ENCODE measurements around the gene SMIM3. TPM values are rescaled to one million over a fixed set of nuclear protein-coding genes. Genes with fewer than 3 reads are reported as not detected.
A peak's percentile ranks its signal among the peaks of the same experiment; 100 is the strongest.
"Not testable (repeated sequence)": the region's sequence is repeated elsewhere in the genome, so short reads cannot be mapped to it uniquely, and the experiment has no call there.

SMIM3 gene, protein sequence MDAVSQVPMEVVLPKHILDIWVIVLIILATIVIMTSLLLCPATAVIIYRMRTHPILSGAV
- polyA plus RNA-seq (ENCODE audit: insufficient read length) = 7.0 TPM

DNA sequence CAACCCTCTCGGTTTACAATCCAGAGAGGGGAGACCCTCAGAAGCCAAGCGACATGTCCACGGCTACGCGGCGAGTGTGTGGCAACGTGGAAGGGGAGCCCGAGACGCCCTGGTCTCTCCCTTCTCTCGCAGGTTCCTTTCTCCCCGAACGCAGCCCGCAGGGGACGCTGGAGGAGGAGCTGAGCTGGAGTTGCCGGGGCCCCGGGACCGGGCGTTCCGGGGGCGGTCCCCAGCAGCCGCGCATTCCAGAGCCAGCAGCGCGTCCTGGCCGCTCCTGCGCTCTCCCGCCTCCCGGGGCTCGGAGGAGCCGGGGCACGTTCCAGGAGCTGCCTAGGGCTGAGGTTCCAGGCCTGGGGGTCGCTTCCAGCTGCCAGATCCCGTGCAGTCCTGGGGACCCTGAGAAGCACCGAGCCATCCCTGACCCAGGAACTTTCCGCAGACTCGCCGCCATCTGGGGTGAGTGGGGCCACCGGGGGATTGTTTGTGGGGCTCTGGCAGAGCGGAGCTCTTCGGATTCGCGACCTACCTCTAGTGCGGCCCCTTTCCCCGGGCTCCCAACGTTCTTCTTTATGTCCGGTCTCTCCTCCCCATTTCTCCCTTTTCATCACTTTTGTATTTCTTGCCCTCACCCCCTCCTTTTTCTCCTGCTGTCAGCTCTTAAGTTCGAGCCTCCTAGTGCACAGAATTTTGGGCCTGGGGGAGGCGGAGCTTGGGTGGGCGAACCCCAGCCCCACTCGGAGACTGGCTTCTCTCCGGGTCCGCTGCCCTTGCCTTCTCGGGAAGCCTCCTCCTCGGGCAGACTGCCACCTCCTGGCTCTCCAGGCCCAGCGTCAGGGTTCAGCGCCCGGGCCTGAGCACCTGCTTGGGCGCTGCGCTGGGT, at the start of gene SMIM3:
Gene SMIM3, plus strand, starts transcription at position 241 of the 880 bp plus-strand sequence. CDS start 16,684 bp downstream, outside the sequence.
- DNase-seq (ENCODE audit: low read depth) = no peak

DNA sequence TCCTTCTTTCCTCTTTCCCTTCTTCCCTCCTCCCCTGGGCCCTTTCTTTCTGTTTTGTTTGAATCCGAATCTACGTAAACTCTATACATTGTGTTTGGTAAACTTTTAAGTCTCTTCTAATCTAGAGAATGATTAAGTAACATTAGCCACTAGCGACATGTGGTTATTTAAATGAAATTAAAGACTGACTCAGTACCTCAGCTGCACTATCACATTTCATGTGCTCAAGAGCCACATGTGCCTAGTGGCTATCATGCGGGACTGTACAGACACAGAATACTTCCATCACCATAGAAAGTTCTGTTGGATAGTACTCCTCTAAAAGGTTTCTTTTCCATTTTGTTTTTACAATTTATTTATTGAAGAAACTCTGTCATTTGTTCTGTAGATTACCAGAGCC, 48.7 kb upstream of the SMIM3 start:
- DNase-seq (ENCODE audit: low read depth) = no peak

DNA sequence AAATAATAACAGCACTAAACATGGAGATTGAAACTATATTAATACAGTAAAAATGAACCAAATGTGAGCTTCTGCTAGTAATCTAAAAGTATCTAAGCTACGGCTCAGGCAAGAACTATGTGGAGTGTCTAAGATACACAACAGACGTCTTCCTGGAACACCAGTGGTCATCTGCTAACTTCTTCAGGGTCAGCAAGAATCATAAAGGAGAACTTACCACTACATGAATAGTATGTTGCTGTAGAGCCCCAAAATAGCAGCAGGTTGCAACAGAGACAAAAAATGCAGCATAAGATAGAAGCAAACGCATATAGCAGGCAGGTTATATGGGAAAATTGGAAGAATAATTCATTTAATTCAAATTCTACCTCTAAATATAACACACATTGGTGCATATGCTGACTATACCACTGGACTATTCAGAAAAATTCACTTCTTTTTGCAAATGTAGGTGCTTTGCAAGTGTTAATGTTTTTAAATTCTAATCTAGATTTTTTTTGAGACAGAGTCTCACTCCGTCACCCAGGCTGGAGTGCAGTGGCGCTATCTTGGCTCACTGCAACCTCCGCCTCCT, 46.8 kb upstream of the SMIM3 start:
- no peak for DNase-seq (ENCODE audit: low read depth)

DNA sequence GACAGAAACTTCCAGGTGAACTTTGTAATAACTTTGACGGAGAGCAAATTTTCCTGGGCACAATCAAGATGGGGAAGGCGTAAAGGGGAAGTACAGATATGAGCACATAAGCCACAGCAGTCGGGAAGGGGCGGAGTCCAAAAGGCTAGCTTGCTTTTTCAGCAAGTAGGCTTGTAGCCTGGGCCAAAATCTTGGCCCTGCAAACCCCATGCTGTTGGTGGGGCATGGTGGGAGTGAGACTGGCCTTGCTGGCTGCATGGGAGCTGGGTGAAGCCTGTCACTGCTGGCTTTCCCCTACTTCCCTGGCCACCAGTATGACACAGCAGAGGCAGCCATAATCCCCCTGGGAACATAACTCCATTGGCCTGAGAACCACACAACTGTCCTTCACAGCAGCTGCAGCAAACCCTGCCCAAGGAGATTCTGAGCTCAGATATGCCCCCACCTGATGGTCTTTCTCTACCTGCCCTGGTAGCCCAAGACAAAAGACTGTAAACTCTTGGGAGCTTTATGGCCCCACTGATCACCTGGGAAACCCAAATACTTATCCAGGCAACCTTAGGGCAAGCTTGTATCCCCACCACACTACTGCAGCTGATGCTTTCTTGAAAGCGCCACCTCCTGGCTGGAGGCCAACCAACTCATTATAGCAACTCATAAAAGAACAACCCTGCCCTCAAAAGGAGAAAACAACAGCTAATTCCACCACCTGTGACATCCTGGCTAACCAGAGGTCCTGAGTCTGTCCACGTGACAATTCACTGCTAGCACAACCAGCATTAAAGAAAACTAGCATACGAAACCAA, 43.8 kb upstream of the SMIM3 start:
- DNase-seq (ENCODE audit: low read depth) = no peak

DNA sequence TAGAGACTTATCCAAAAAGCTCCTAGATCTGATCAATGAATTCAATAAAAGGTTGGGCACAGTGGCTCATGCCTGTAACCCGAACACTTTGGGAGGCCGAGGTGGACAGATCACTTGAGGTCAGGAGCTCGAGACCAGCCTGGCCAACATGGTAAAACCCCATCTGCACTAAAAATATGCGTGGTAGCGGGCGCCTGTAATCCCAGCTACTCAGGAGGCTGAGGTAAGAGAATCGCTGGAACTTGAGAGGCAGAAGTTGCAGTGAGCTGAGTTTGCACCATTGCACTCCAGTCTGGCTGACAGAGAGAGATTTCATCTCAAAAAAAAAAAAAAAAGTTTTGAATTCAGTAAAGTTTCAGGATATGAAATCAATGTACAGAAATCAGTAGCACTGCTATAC, 39.7 kb upstream of the SMIM3 start:
- DNase-seq (ENCODE audit: low read depth) = no peak

DNA sequence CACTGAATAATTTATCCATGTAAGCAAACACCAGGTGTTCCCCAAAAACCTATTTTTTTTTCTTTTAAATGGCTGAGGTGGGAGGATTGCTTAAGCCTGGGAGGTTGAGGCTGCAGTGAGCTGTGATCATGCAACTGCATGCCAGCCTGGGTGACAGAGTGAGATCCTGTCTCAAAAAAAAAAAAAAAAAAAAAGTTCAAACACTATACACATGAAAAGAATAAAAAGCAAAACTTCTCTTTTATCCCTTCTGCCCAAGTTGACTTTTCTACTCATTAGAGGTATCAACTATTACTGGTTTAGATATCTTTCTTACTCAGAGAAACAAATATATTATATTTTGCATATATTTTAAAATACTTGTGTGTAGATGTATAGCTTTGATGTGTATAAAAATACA, 37.6 kb upstream of the SMIM3 start:
- no peak for DNase-seq (ENCODE audit: low read depth)

DNA sequence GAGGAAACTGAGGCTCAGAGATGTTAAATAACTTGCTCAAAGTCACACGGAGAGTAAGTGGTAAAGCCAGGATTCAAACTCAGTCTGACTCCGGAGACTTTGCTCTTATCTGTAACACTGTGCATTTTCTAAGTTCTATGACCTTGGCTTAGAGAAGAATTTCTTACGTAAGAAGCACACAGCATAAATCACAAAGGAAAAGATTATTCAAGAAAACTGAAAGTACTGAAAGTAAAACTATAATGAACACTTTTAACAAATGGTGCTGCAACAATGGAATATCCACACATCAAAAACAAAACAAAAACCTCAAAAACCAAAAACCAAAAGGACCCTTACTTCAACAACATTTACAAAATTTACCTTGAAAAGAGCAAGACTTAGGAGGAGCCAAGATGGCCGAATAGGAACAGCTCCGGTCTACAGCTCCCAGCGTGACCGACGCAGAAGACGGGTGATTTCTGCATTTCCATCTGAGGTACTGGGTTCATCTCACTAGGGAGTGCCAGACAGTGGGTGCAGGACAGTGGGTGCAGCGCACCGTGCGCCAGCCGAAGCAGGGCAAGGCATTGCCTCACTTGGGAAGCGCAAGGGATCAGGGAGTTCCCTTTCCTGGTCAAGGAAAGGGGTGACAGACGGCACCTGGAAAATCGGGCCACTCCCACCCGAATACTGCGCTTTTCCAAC, 36.0 kb upstream of the SMIM3 start:
- not testable (repeated sequence) for DNase-seq (ENCODE audit: low read depth)

DNA sequence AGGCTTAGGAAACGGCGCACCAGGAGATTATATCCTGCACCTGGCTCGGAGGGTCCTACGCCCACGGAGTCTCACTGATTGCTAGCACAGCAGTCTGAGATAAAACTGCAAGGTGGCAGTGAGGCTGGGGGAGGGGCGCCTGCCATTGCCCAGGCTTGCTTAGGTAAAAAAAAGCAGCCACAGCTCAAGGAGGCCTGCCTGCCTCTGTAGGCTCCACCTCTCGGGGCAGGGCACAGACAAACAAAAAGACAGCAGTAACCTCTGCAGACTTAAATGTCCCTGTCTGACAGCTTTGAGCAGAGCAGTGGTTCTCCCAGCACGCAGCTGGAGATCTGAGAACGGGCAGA, 35.4 kb upstream of the SMIM3 start:
- DNase-seq (ENCODE audit: low read depth) = not testable (repeated sequence)

DNA sequence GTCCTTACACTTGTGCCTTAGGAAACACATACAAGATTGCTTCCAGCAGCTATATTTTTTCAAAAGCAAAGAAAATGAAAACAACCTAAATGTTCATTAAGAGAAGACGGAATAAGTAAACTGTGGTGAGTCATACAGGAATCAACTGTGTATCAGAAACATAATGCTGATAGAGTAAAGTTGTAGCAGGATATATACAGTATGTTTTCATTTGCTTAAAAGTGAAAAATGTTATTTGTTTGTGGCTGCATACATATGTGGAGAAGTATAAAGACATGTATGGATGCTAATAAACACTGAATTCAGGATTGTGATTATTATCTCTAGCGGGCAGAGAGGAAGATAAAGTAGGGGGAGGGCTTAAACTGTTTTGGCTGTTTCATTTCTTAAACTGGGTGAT, 28.1 kb upstream of the SMIM3 start:
- DNase-seq (ENCODE audit: low read depth) = no peak

DNA sequence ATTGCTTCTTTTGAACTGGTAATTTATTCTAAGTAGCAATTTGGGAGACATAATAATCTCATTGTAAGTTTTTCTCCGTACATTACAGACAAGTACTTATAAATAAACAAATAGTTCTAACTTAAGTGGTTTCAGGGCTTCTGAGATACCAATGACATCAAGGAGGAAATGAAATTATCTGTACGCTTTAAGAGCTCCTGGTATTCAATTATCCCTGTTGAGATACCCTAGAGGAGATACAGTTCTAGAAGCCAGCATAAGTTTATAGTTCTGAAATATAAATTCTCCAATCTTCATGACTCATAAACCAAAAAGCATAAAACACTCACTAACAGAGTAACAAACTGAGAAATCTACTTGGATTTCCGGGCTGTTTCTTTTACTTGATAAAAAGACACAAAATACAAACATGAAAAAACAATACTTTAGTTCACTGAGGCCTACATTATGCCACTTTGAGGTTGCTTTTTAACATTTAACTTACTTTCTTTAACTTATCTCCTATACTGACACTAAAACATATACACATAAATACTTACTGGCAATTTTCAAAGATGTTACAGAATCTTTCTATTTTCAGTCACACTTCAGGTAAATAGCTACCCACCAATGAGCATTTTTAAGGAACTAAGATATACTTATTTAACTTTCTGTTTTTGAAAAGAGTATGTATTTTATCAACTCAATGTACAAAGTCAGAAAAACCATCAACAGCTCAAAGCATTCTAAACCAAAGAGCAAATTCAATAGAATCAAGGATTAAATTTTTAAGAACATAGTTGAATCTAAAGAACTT, 27.3 kb upstream of the SMIM3 start:
- no peak for DNase-seq (ENCODE audit: low read depth)

DNA sequence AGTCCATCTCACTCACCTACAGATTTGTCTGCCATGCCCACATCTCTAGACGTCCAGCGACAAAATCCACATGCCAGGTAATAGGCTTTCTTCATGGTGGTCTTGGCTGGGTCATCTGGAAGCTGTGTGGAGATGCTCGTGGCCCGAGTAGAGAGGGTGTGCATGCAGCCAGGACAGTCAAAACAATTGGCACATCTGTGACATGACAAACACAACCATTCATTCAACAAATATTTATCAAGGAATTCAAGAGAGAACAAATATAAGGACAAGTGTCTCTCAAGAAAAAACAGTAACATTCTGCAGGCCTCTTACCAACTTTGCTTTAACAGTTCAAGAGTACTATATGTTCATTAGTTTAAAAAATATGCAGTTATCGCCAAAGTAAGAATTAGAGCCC, 25.1 kb upstream of the SMIM3 start:
- DNase-seq (ENCODE audit: low read depth) = no peak

DNA sequence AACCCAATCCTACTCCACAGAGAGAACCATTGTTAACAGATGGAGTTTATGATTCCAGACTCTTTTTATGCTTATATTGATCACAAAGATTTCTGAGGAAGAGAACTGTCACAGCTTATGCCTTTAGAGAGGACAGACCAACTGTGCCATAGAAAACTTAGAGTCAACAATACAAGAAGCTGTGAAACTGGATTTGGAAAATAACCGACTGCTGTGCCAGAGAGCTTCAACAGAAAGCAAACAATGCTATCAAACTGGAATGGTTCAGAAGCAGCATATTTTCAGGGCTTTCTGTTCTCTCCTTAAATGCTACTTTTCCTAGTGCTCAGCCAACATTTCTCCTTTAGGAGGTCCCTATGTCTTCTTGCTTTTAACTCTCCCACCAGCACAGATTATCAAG, 24.7 kb upstream of the SMIM3 start:
- no peak for DNase-seq (ENCODE audit: low read depth)

DNA sequence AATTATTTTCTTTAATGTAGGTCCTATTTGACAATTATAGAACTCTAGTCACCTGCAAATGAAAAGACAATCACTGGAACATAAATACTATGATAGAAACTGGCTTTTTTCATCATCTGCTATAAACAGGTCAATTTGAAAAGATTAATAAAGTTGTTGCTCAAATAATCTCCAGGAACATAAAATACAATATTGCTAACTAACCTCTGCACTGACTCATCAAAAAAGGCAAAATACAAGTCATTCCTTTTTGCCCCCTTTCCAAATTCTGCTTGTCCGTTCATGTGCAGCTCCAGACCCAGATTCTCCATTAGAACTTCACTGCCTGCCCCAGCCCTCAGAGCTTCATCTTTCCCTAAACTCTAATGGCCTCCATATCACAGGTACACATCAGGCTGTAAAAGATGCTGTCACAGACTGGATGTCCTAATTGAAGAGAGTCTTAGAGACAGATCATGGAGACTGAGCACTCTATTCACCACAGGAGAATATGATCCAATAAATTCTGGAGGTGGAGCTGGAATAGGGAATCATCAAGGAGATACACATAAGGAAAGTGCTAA, 21.4 kb upstream of the SMIM3 start:
- DNase-seq (ENCODE audit: low read depth) = no peak

DNA sequence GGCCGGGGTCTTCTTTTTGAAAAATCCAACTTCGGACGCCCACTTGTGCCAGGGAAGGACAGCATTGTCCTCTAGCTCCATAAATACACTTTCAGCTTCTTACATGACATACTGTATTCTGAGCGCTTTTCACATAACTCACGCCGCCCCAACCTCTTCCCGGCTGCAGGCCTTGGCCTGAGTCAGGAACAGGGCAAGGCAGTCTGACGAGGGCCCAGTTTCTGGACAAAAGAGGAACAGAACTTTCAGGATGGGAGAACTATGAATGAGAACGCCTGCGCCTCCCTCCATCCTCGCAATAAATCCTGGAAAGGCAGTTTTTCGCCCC, 20.4 kb upstream of the SMIM3 start:
- no peak for DNase-seq (ENCODE audit: low read depth)

DNA sequence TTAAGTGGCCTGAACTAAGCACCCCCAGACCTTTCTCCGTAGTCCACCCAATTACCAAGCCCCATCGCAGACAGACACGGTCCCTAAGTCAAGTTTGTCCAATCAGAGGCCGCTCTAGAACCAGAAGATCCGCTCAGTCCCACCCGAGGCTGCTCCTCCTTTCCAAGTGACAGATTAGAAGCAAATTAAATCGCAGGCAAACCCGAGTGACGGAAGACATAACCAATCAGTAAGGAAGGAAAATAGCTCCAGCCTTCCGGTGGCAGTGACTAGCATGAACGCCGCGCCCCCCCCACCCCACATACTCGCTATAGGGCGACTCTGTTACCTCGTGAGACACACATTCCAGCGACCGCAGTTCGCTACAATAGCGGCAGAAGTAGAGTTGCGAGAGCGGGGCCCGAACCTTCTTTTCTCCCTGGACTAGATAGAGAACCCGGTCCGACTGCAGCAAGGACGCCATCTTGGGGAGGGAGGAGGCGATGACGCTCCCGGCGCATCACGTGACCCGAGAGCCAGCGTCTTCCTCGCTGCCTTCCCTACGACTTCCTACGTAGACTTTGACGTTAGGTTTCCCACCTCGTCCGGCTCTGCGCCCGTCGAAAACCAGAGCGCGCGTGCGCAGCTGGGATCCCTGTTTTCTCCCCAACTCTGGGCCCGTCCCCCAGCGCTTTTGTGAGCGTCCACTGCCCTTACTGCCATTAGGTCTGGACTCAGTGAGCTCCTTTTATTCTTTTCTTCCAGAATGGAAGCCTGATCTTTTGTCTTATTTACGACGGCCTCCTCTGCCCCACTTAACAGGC, 19.8 kb upstream of the SMIM3 start, which contains the start of gene DCTN4:
Gene DCTN4, minus strand, starts transcription at position 487 of the 803 bp plus-strand sequence. Its CDS starts 24 bp downstream, at position 463.
- DNase-seq (ENCODE audit: low read depth) = peak; percentile 98

DNA sequence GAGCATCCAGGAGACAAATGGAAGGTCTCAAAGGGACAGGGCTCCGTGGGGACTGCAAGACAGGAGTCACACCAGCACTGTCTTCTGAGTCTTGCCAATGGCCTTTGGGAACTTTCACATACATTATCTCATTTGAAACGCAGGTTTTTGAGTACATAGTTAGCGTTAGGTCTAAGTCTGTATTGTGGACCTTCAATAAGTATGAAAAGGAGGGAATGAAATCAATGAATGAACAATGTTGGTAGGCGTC, 19.3 kb upstream of the SMIM3 start:
- no peak for DNase-seq (ENCODE audit: low read depth)

DNA sequence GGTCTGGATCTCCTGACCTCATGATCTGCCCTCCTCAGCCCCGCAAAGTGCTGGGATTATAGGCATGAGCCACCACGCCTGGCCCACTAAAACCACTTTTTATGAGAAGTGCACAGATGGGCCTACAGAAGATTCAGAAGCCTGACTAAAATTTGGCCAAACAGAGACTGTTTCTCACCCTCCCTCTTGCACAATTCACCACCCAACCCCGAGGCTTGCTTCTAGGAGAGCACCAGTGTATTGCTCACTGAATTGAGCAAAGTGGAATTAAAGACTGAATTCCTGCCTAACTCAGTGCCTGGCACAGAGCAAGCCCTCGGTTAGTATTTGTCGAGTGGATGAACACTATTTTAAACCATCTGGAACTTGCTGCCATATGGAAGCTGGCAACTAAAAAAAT, 16.3 kb upstream of the SMIM3 start:
- no peak for DNase-seq (ENCODE audit: low read depth)

DNA sequence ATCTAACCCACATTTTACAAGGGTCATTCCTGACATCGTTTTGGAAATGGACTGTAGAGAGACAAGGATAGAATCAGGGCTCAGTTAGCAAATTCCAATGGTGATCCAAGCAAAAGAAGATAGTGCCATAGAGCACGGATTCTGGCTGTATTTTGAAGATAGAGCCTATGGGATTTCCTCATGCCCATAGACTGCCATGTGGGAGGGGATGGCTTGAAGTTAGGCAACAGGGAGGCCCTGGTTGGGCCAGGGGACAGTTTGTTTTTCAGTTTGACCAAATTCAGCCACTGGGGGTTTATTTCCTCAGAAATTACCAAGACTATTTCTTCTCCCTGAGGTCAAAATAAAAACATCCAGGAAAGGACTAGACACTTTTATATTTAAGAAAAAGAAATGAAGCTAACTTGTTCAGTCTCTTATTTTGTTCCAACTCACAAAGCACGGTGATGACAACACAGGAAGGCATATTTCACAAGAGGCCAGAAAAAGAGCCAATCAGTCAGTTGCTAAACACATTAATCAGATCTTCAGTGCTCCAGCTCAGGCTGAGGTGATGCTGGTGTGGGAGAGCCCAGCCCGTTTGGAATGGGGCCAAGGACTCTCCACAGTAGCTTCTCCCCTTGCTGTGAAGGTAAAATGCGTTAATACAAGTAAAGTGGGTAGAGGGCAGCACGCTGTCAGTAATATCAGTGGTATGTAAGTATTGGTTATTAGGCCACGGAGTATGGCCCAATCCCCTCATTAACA, 15.4 kb upstream of the SMIM3 start:
- no peak for DNase-seq (ENCODE audit: low read depth)

DNA sequence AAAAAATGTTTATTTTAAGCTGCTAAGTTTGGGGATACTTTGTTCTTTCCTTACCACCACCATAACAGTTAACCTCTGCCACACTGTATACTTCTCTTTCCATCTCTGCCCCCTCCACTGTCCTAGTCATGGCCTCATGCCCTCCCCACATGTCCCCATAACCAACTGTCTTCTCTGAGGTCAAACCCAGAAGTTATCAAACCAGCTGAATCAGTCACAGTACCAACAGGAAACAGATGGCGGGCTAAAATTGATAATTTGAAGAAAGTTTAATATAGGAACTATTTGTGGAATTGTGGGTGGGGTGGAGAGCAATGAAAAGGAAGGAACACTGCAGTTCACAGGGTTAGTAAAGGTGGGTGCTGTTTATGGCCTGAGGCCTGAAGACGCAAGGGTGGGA, 14.0 kb upstream of the SMIM3 start:
- no peak for DNase-seq (ENCODE audit: low read depth)

All from forelimb muscle (tissue), 1 donor.